CD14-positive monocyte (primary cell): Measurements from ENCODE around the gene SLC66A1. TPM values are rescaled to one million over a fixed set of nuclear protein-coding genes. Genes with fewer than 3 reads are reported as not detected.

Source experiments
- DNase-seq, 3 donors: peaks; one replicate each; pipeline ENCODE4 v3.0.0-alpha.2; 2011 to 2022
- H2AFZ ChIP-seq: 2 replicates; pipeline ENCODE4 v1.6.0; 2012; ENCODE audit warnings: mild to moderate bottlenecking, low read depth, low read length, inconsistent platforms; ENCODE audit not compliant: insufficient read depth, poor library complexity, severe bottlenecking
- H3K27ac ChIP-seq, 2 donors: 1 replicate in 1 of 2; 2 replicates in 1 of 2; pipeline ENCODE4 v1.5.1; 2012 to 2013; ENCODE audit warnings: low read length in 2 of 2, control low read depth in 1 of 2, inconsistent platforms in 1 of 2, low read depth in 1 of 2, mild to moderate bottlenecking in 1 of 2
- H3K27me3 ChIP-seq, 2 donors: one replicate each; pipeline versions ENCODE4 v1.6.0 to v1.6.1; 2011 to 2013; ENCODE audit warnings: low read length in 2 of 2; ENCODE audit not compliant: control insufficient read depth in 2 of 2, insufficient read depth in 2 of 2
- H3K36me3 ChIP-seq, 2 donors: replicated peaks in 1 of 2; 1 replicate in 1 of 2; 2 replicates in 1 of 2; pipeline versions ENCODE4 v1.5.1 to v1.6.1; 2012 to 2013; ENCODE audit warnings: low read length in 2 of 2, control low read depth in 1 of 2, inconsistent platforms in 1 of 2, mild to moderate bottlenecking in 1 of 2; ENCODE audit not compliant: insufficient read depth in 2 of 2, control insufficient read depth in 1 of 2
- H3K4me1 ChIP-seq, 2 donors: 1 replicate in 1 of 2; 2 replicates in 1 of 2; pipeline versions ENCODE4 v1.5.1 to v1.6.1; 2012 to 2013; ENCODE audit warnings: low read length in 2 of 2, control low read depth in 1 of 2, inconsistent platforms in 1 of 2, mild to moderate bottlenecking in 1 of 2, moderate library complexity in 1 of 2; ENCODE audit not compliant: insufficient read depth in 2 of 2, control insufficient read depth in 1 of 2
- H3K4me2 ChIP-seq: replicated peaks from 2 replicates; pipeline ENCODE3; 2012; ENCODE audit warnings: low read length, moderate library complexity, mild to moderate bottlenecking; ENCODE audit not compliant: poor library complexity, severe bottlenecking; ENCODE audit errors: extremely low read depth
- H3K4me3 ChIP-seq, 3 experiments: fragments of 200-600 bp in 1 of 3; sonication (generic) in 1 of 3; replicated peaks in 1 of 3; 1 replicate in 2 of 3; 2 replicates in 1 of 3; pipeline ENCODE4 v1.5.1; 2011 to 2013; ENCODE audit warnings: low read length in 3 of 3, mild to moderate bottlenecking in 3 of 3, control low read depth in 2 of 3, low read depth in 2 of 3, inconsistent platforms in 1 of 3, moderate library complexity in 1 of 3
- H3K79me2 ChIP-seq: 2 replicates; pipeline ENCODE4 v1.6.0; 2012; ENCODE audit warnings: mild to moderate bottlenecking, control low read depth, inconsistent platforms, low read length, moderate library complexity; ENCODE audit not compliant: insufficient read depth
- H3K9ac ChIP-seq: 2 replicates; pipeline ENCODE4 v1.6.0; 2017; ENCODE audit warnings: low read length, mild to moderate bottlenecking; ENCODE audit not compliant: insufficient read depth, poor library complexity, severe bottlenecking
- H3K9me3 ChIP-seq, 2 donors: replicated peaks in 1 of 2; 1 replicate in 1 of 2; 2 replicates in 1 of 2; pipeline versions ENCODE4 v1.5.1 to v1.6.1; 2012 to 2013; ENCODE audit warnings: low read length in 2 of 2, control low read depth in 1 of 2; ENCODE audit not compliant: control insufficient read depth in 1 of 2, insufficient read depth in 1 of 2
- H4K20me1 ChIP-seq: 2 replicates; pipeline ENCODE4 v1.6.0; 2012; ENCODE audit warnings: mild to moderate bottlenecking, low read length, control low read depth, moderate library complexity; ENCODE audit not compliant: insufficient read depth
- H3K27ac Mint-ChIP-seq, 7 donors: one replicate each; pipeline ENCODE4 v1.8.0; 2020; ENCODE audit warnings: mild to moderate bottlenecking in 7 of 7, mixed read lengths in 7 of 7, moderate library complexity in 6 of 7, inconsistent platforms in 2 of 7
- H3K27me3 Mint-ChIP-seq, 3 donors: one replicate each; pipeline ENCODE4 v1.8.0; 2021 to 2022; ENCODE audit warnings: low read depth in 3 of 3, mild to moderate bottlenecking in 3 of 3, mixed read lengths in 3 of 3, moderate library complexity in 3 of 3, inconsistent platforms in 1 of 3
- H3K36me3 Mint-ChIP-seq, 2 donors: one replicate each; pipeline ENCODE4 v1.8.0; 2020; ENCODE audit warnings: mixed read lengths in 2 of 2, inconsistent platforms in 1 of 2, mild to moderate bottlenecking in 1 of 2
- H3K4me1 Mint-ChIP-seq: one replicate; pipeline ENCODE4 v1.8.0; 2020; ENCODE audit warnings: mild to moderate bottlenecking, mixed read lengths
- H3K4me3 Mint-ChIP-seq, 2 donors: one replicate each; pipeline ENCODE4 v1.8.0; 2020; ENCODE audit warnings: mild to moderate bottlenecking in 2 of 2, mixed read lengths in 2 of 2, moderate library complexity in 1 of 2
- H3K9me3 Mint-ChIP-seq, 7 donors: one replicate each; pipeline ENCODE4 v1.8.0; 2020 to 2022; ENCODE audit warnings: mixed read lengths in 7 of 7, mild to moderate bottlenecking in 6 of 7, moderate library complexity in 6 of 7, inconsistent platforms in 2 of 7
- WGBS: methylation state at CpG from one replicate; pipeline ENCODE4 v1.1.5; 2013; ENCODE audit warnings: missing lambda C conversion rate; ENCODE audit not compliant: insufficient coverage; 5-methylcytosine and 5-hydroxymethylcytosine counted together
- intact Hi-C, 2 donors: fragments of 100-400 bp; cut with micrococcal nuclease; formaldehyde crosslinking; loops; one replicate each; pipeline versions ENCODE4 v1.15.0 to v1.15.1; 2023
- polyA plus RNA-seq, 3 donors: library from polyadenylated mRNA; depleted of rRNA in 1 of 3; unstranded in 2 of 3; stranded (reverse) in 1 of 3; fragments of 300-500 nt in 2 of 3; fragments of >200 nt in 1 of 3; fragmentation: Illumina TruSeq in 2 of 3; gene quantifications; 1 replicate in 2 of 3; 2 replicates in 1 of 3; pipeline ENCODE4 v1.2.3, GENCODE V29; 2012 to 2021
- TF ChIP-seq, protein P1 (sequence below): fragments of 200-600 bp; IDR thresholded peaks from one replicate; pipeline ENCODE4 v1.8.0; 2022; ENCODE audit warnings: antibody characterized with exemption, mild to moderate bottlenecking

The SLC66A1 gene
- polyA plus RNA-seq, 3 donors = 9.1 to 21.1 (median 9.7) TPM

DNA sequence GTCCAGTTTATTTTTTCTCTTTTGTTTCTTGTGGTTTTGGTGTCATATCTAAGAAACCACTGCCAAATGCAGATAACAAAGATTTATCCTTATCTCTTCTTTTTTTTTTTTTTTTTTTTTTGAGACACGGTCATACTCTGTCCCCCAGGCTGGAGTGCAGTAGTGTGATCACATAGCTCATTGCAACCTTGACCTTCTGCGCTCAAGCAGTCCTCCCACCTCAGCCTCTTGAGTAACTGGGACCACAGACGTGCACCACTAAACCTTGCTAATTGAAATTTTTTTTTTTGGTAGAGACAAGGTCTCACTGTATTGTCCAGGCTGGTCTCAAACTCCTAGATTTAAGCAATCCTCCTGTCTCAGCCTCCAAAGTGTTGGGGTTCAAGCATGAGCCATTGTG is 8.9 kb downstream of the SLC66A1 start:
- Histone ChIP-seq H2AFZ (no peak overlapping the region), H3K9ac (no peak overlapping the region), H3K27ac (no peak overlapping the region), H3K9me3 (no peaks in the 10 kb centered on the region), H3K4me3 (no peak overlapping the region), H3K4me2 (no peak overlapping the region), H3K79me2 (peaks cover 57% of the 10 kb centered on the region), H3K27me3 (no peaks in the 10 kb centered on the region), H3K4me1 (peaks cover 41 to 57% of the 10 kb centered on the region in 2 donors), H3K36me3 (peaks cover 33 to 51% of the 10 kb centered on the region in 2 donors), H4K20me1 (peaks cover 22% of the 10 kb centered on the region)
- no peak overlapping the region for H3K4me3 Mint-ChIP-seq
- peak overlapping the region in 1 of 7 donors; percentile 8 for H3K27ac Mint-ChIP-seq
- H3K27me3 Mint-ChIP-seq = peaks cover 0 to 3% (median 0%) of the 10 kb centered on the region in 3 donors
- TF ChIP-seq, protein P1, sequence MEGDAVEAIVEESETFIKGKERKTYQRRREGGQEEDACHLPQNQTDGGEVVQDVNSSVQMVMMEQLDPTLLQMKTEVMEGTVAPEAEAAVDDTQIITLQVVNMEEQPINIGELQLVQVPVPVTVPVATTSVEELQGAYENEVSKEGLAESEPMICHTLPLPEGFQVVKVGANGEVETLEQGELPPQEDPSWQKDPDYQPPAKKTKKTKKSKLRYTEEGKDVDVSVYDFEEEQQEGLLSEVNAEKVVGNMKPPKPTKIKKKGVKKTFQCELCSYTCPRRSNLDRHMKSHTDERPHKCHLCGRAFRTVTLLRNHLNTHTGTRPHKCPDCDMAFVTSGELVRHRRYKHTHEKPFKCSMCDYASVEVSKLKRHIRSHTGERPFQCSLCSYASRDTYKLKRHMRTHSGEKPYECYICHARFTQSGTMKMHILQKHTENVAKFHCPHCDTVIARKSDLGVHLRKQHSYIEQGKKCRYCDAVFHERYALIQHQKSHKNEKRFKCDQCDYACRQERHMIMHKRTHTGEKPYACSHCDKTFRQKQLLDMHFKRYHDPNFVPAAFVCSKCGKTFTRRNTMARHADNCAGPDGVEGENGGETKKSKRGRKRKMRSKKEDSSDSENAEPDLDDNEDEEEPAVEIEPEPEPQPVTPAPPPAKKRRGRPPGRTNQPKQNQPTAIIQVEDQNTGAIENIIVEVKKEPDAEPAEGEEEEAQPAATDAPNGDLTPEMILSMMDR = no peak
- peaks cover 50 to 78% of the 10 kb centered on the region in 2 donors for H3K36me3 Mint-ChIP-seq
- intact Hi-C loops = no loop called here
- WGBS = 90% methylated on average over 2 of the region's 3 CpGs
- H3K9me3 Mint-ChIP-seq = peaks cover 0 to 1% (median 0%) of the 10 kb centered on the region in 7 donors
- no peak for DNase-seq
- H3K4me1 Mint-ChIP-seq = peaks cover 47% of the 10 kb centered on the region

DNA sequence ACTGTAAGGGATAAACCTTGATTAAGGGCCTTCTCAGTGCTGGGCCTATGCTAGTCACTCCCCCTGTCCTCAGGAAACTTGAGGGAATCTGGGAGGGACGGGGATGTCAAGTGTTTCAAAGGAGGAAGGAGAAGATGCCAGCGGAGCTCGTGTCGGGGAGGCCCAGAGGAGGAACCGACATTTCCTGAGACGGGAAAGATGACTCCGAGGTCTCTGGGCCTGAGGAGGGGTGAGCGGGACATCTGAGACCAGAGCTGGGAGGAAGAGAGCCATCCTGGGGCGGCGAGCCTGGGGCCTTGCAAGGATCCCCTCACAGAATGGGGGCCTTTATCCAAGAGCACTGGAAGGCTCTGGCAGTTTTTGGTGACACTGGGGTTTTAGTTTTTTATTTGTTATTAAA is 10.4 kb downstream of the SLC66A1 start:
- Histone ChIP-seq H3K4me2 (peak overlapping the region; percentile 17), H3K9ac (no peak overlapping the region), H3K9me3 (no peaks in the 10 kb centered on the region), H4K20me1 (peaks cover 11% of the 10 kb centered on the region), H3K79me2 (peaks cover 43% of the 10 kb centered on the region), H3K4me1 (peaks cover 27 to 42% of the 10 kb centered on the region in 2 donors), H3K4me3 (no peak overlapping the region), H2AFZ (no peak overlapping the region), H3K36me3 (peaks cover 42 to 60% of the 10 kb centered on the region in 2 donors), H3K27ac (peak overlapping the region in 1 of 2 donors; percentile 17), H3K27me3 (no peaks in the 10 kb centered on the region)
- TF ChIP-seq, protein P1 = no peak
- peaks cover 0 to 3% (median 0%) of the 10 kb centered on the region in 3 donors for H3K27me3 Mint-ChIP-seq
- 16% methylated on average over 10 of the region's 10 CpGs for WGBS
- peak in 2 of 3 donors; percentile 30 to 59 for DNase-seq
- peaks cover 35% of the 10 kb centered on the region for H3K4me1 Mint-ChIP-seq
- intact Hi-C loops = no loop called here
- peak overlapping the region in 1 of 2 donors; percentile 59 for H3K4me3 Mint-ChIP-seq
- peaks cover 61 to 85% of the 10 kb centered on the region in 2 donors for H3K36me3 Mint-ChIP-seq
- H3K27ac Mint-ChIP-seq = peak overlapping the region in 5 of 7 donors; percentile 5 to 74 (median 54)
- H3K9me3 Mint-ChIP-seq = peaks cover 0 to 1% (median 0%) of the 10 kb centered on the region in 7 donors
